ENCODE data around the gene ERBB4.
"Not testable (repeated sequence)": the region's sequence is repeated elsewhere in the genome, so short reads cannot be mapped to it uniquely, and the experiment has no call there.

ERBB4 gene

GRCh38 chr2:212528106-212528856 lies 10.3 kb downstream of the ERBB4 start:
- no peak for DNase-seq (ENCODE audit: low read depth)

- no peak for DNase-seq (ENCODE audit: low read depth)
These were observed 12.5 kb downstream of the ERBB4 start for GRCh38 chr2:212526059-212526458.

GRCh38 chr2:212523756-212524155 lies 14.8 kb downstream of the ERBB4 start:
- no peak for DNase-seq (ENCODE audit: low read depth)

DNA sequence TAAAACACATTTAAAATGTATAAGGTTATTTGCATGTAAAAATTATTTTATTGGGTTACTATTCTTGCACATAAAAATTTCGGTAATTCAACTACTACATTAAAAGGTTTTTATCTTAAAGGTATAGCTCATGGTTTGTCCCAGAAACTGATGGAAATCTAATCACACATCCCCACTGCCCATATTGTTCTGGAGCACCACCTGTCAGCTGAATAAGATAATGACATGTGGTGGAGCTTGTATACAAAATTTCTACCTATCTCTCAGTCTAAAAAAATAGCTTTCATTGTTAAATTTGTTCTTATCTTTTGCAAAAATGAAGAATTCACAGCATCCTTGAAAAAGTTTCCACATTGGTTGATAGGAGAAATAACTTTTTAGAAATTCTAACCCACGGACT lies 18.3 kb downstream of the ERBB4 start:
- no peak for DNase-seq (ENCODE audit: low read depth)

- DNase-seq (ENCODE audit: low read depth), result no peak
These were observed 20.9 kb downstream of the ERBB4 start for GRCh38 chr2:212517693-212518092.

DNA sequence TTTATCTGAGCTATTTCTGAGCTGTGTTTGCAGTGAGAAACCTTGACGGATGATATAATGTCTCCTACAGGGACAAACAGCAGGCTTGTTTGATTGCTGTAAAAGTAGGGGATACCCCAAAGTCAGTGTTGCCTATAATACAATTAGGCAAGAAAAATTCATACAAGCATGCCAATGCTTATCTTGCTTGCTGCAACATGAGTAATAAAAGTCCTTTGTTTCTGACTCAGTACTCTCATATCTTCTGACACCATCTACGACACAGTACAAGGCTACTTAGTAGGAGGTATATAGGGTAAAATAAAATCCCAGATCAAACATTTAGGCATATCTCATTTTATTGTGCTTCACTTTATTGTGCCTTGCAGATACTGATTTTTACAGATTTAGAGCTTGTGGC lies 33.0 kb downstream of the ERBB4 start:
- DNase-seq (ENCODE audit: low read depth), result no peak

GRCh38 chr2:212495046-212495445 lies 43.6 kb downstream of the ERBB4 start:
- DNase-seq (ENCODE audit: low read depth), result no peak

GRCh38 chr2:212494418-212495020 lies 44.1 kb downstream of the ERBB4 start:
- DNase-seq (ENCODE audit: low read depth), result no peak

DNA sequence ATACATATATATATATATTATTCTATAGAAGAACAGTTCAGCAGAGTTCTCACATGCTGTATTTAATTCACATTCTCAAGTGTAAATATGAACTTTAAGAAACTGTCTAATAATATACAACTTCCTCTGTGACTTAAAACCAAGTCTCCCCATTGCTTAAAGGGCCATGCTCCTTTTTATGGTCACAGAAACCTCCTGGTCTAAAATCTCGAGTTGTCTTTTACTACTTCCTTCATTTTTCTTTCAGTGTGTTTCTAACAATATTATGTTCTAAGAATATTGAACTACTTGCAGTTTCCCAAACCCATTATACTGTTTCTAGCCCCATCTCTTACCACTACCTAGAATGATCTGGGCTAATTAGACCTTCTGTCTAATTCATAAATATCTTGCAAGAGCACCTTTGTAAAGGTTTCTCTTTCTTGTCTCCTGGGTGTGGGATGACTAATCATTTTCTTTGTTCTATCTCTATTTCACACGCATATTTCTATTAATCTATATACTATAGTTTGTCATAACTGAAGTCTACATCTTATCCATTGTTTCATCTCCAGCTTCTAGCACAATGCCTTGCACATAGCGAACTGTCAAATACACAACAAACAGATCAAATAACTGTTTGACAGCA lies 48.8 kb downstream of the ERBB4 start:
- no peak for DNase-seq (ENCODE audit: low read depth)

DNA sequence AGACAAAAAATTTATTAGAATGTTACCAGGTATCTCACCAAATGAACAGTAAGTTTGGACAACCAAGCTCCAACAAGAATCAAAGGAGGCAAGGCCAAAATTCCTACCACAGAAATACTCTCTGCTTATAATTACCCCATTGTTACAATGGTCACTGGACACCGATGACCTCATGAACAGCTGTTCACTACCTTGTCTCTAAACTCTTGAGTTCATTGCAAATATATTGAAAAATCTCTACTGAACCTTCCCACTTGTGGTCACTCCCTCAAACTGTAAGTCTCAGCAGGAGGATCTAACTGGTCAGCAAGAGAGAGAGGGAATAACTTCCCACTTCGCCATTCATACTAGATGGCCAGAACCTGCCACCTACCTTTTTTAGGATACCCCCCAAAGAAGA lies 50.0 kb downstream of the ERBB4 start:
- no peak for DNase-seq (ENCODE audit: low read depth)

DNA sequence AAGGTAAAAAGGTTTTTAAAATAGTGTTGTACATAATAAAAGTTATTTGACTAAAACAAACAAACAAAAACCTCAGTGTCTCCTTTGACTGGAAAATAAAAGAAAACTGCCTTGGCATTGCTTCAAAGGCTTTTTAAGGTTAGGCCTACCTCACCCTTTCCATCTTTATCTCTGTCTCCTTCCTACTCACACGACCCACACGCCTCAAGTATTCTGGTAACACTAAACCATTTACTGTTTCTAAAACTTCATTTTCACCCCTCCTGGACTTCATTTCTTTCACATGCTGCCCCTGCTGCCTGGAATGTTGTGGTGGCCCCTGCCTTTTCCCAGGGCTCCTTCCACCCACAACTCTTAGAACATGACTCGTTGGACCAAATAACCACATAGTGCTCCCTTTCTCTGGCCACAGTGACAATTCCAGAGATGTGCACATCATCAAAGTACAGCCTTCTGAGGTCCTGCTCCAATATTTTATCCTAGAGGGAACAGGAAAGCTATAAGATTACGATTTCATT lies 54.0 kb downstream of the ERBB4 start:
- no peak for DNase-seq (ENCODE audit: low read depth)

DNA sequence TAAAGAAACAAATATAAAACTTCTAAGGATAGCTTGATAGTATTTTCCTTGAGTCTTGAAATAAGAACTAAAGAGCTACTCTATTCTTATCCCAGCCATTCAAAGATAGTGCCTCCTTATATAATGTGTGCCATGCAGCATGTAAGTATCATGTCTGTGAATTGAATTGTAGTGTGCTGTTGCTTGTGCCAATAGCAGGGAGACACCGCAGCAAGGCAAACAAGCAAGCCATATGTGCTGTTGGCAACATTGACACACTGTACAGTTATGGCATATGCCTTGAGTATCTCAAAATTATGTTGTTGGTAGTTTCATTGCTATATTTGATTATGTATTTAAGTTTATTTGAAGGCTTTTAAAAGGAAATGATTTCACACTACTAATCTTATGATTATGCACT lies 58.2 kb downstream of the ERBB4 start:
- DNase-seq (ENCODE audit: low read depth), result no peak

- DNase-seq (ENCODE audit: low read depth), result no peak
These were observed 61.0 kb downstream of the ERBB4 start for GRCh38 chr2:212477571-212477970.

GRCh38 chr2:212473211-212473610 lies 65.4 kb downstream of the ERBB4 start:
- no peak for DNase-seq (ENCODE audit: low read depth)

DNA sequence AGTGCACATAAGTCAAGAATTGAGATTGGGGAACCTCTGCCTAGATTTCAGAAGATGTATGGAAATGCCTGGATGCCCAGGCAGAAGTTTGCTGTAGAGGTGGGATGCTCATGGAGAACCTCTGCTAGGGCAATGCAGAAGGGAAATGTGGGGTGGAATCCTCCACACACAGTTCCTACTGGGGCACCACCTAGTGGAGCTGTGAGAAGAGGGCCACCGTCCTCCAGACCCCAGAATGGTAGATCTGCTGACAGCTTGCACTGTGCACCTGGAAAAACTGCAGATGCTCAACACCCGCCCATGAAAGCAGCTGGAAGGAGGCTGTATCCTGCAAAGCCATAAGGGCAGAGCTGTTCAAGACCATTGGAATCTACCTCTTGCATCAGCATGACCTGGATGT lies 71.1 kb downstream of the ERBB4 start:
- not testable (repeated sequence) for DNase-seq (ENCODE audit: low read depth)

GRCh38 chr2:212465456-212465855 lies 73.1 kb downstream of the ERBB4 start:
- no peak for DNase-seq (ENCODE audit: low read depth)

GRCh38 chr2:212461708-212462107 lies 76.9 kb downstream of the ERBB4 start:
- DNase-seq (ENCODE audit: low read depth), result not testable (repeated sequence)

- no peak for DNase-seq (ENCODE audit: low read depth)
These were observed 84.5 kb downstream of the ERBB4 start for GRCh38 chr2:212454149-212454548.

DNA sequence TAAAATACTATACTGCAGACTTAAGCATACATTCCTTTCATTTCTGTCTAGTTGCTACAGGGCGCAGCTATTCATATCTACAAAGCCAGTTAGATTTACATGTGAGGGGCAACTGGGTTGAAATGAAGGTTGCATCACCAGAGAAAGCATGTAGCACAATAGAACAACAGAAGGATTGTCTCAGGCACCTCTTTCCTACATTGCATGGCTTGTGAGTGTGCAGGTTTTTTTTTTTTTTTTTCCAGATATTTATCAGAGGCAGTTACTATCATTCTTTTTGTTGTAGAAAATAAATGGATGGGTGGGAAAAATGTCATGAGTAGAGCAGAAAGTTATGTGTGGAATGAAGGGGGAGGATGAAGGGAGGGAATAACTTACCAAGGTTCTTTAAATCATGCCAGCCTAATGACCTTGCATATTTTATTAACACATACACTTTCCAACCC lies 86.8 kb downstream of the ERBB4 start:
- DNase-seq (ENCODE audit: low read depth), result no peak

- DNase-seq (ENCODE audit: low read depth), result no peak
These were observed 89.9 kb downstream of the ERBB4 start for GRCh38 chr2:212448698-212449097.

- no peak for DNase-seq (ENCODE audit: low read depth)
These were observed 96.8 kb downstream of the ERBB4 start for GRCh38 chr2:212441821-212442220.

GRCh38 chr2:212441141-212441540 lies 97.5 kb downstream of the ERBB4 start:
- DNase-seq (ENCODE audit: low read depth), result no peak

Measured in stimulated activated CD8-positive, alpha-beta memory T cell treated with anti-CD3 and anti-CD28 coated beads, Interleukin-7, amount 100 ng/mL, for 24 hours (primary cell).